Measurements from ENCODE around the gene KCNQ5. TPM values are rescaled to one million over a fixed set of nuclear protein-coding genes. Genes with fewer than 3 reads are reported as not detected.

The KCNQ5 gene
- total RNA-seq, 1 donor from 2014 or later, result 3.9 TPM

DNA sequence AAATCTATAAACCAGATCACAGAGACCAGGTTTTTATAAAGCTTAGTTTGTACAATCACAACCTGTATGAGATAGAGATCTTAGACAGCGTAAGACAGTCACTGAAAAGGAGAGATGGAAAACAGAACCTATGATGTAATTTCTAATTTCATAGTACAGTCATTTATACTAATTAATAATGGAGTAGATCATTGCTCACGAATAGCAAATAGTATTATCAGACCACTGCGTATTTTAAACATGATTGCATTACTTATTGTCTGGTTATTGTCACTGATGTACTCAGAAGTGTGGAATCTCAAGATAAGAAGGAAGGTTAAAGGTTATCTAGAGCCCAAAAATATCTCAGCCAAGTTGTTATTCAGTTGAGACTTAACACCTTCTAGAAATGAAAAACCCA lies 487.8 kb downstream of the KCNQ5 start:
- Histone ChIP-seq H3K9me3 (no peaks in the 10 kb centered on the region), H3K4me3 (no peak overlapping the region), H3K27me3 (no peaks in the 10 kb centered on the region), H3K36me3 (no peaks in the 10 kb centered on the region), H3K4me1 (no peaks in the 10 kb centered on the region), H3K27ac (no peak overlapping the region)
- DNase-seq (ENCODE audit: extremely low spot score in 2 of 2), result no peak
- TF ChIP-seq POLR2A (IDR thresholded peaks at IDR 0.05), result no peak
- TF ChIP-seq POLR2AphosphoS5 (IDR thresholded peaks at IDR 0.05; ENCODE audit: insufficient read depth in 1 of 2, low read depth in 1 of 2), result no peak
- TF ChIP-seq CTCF (IDR thresholded peaks at IDR 0.05), result no peak
- intact Hi-C loops (cut with DNase I), result no loop called here

GRCh38 chr6:73116330-73116729 lies 494.5 kb downstream of the KCNQ5 start:
- no peak for DNase-seq (ENCODE audit: extremely low spot score in 2 of 2)
- H3K27me3 ChIP-seq, result no peaks in the 10 kb centered on the region
- no peaks in the 10 kb centered on the region for H3K4me1 ChIP-seq
- H3K4me3 ChIP-seq, result no peak overlapping the region
- H3K27ac ChIP-seq, result no peak overlapping the region
- H3K36me3 ChIP-seq, result no peaks in the 10 kb centered on the region
- TF ChIP-seq POLR2A (IDR thresholded peaks at IDR 0.05), result no peak
- TF ChIP-seq POLR2AphosphoS5 (IDR thresholded peaks at IDR 0.05; ENCODE audit: insufficient read depth in 1 of 2, low read depth in 1 of 2), result no peak
- TF ChIP-seq CTCF (IDR thresholded peaks at IDR 0.05), result no peak
- intact Hi-C loops (cut with DNase I), result no loop called here
- H3K9me3 ChIP-seq, result no peaks in the 10 kb centered on the region

GRCh38 chr6:73121421-73121993 lies 499.6 kb downstream of the KCNQ5 start:
- Histone ChIP-seq H3K4me1 (no peaks in the 10 kb centered on the region), H3K9me3 (no peaks in the 10 kb centered on the region), H3K36me3 (no peaks in the 10 kb centered on the region), H3K27me3 (no peaks in the 10 kb centered on the region), H3K4me3 (no peak overlapping the region), H3K27ac (no peak overlapping the region)
- DNase-seq (ENCODE audit: extremely low spot score in 2 of 2), result no peak
- intact Hi-C loops (cut with DNase I), result no loop called here
- TF ChIP-seq POLR2AphosphoS5 (IDR thresholded peaks at IDR 0.05; ENCODE audit: insufficient read depth in 1 of 2, low read depth in 1 of 2), result no peak
- TF ChIP-seq CTCF (IDR thresholded peaks at IDR 0.05), result no peak
- no peak for TF ChIP-seq POLR2A (IDR thresholded peaks at IDR 0.05)

DNA sequence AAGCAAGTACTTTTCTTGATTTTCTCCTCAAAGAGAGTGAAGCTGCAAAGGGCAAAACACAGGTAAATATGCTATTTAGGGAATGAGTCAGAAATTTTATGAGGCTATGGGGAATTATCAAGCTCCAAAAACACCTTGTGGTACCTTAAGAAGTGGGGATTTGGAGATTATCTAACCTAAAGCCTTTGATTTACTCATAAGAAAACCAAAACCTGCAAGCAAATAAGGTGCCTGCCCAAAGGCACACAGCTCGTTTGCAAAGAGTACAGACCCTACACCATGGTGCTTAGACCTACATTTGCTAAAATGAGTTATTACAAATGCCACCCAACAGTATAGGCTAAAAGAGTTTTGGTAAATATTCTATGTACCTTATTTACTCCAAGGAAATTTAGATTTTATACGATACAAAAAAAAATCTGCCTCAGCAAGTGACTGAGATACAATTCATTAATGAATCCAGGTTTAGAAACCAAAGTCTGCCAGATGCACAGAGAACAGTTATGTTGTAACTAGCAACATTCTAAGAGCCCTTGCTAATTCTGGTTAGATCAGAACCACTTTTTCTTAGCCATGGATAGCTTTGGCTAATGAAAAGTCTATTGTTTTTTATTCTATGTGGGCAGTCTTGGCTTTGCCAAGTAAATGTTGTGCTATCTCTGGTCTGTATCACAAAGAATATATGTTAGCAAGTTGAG lies 501.9 kb downstream of the KCNQ5 start:
- Histone ChIP-seq H3K4me1 (no peaks in the 10 kb centered on the region), H3K27ac (no peak overlapping the region), H3K9me3 (no peaks in the 10 kb centered on the region), H3K4me3 (no peak overlapping the region), H3K36me3 (no peaks in the 10 kb centered on the region), H3K27me3 (no peaks in the 10 kb centered on the region)
- no peak for TF ChIP-seq POLR2A (IDR thresholded peaks at IDR 0.05)
- no peak for TF ChIP-seq POLR2AphosphoS5 (IDR thresholded peaks at IDR 0.05; ENCODE audit: insufficient read depth in 1 of 2, low read depth in 1 of 2)
- TF ChIP-seq CTCF (IDR thresholded peaks at IDR 0.05), result no peak
- intact Hi-C loops (cut with DNase I), result no loop called here
- no peak for DNase-seq (ENCODE audit: extremely low spot score in 2 of 2)

Data from vagina (tissue), 2 donors.